K562 (cell line): ENCODE data around the gene SLC2A4. TPM values are rescaled to one million over a fixed set of nuclear protein-coding genes. Genes with fewer than 3 reads are reported as not detected.
A peak's percentile ranks its signal among the peaks of the same experiment; 100 is the strongest.

ENCODE experiments used
- CHD1 ChIP-seq: fragments of 200-600 bp; sonication (generic); IDR thresholded peaks from one replicate; pipeline ENCODE4 v1.6.1; 2012; ENCODE audit warnings: mild to moderate bottlenecking, moderate library complexity, low read length, inconsistent platforms
- CLOCK ChIP-seq: fragments of 250-450 bp; sonication (Bioruptor Pico); IDR thresholded peaks from 2 replicates; pipeline ENCODE4 v1.4.0; 2020; ENCODE audit warnings: mild to moderate bottlenecking, moderate library complexity, borderline replicate concordance
- E2F6 ChIP-seq, 2 experiments: IDR thresholded peaks; 2 replicates each; pipeline ENCODE4 v1.6.1; 2011; ENCODE audit warnings: borderline replicate concordance in 1 of 2, control low read depth in 1 of 2, low read depth in 1 of 2, low read length in 1 of 2, mild to moderate bottlenecking in 1 of 2, mixed read lengths in 1 of 2, moderate library complexity in 1 of 2; ENCODE audit not compliant: insufficient read depth in 1 of 2, insufficient read length in 1 of 2, poor library complexity in 1 of 2, severe bottlenecking in 1 of 2; ENCODE audit errors: extremely low read depth in 1 of 2
- FIP1L1 ChIP-seq: fragments of 200-400 bp; formaldehyde crosslinking; IDR thresholded peaks from 2 replicates; pipeline ENCODE4 v1.6.1; 2018; ENCODE audit warnings: mild to moderate bottlenecking, low read depth, low read length; ENCODE audit not compliant: poor library complexity, severe bottlenecking
- HNRNPK ChIP-seq: fragments of 200-400 bp; formaldehyde crosslinking; IDR thresholded peaks from one replicate; pipeline ENCODE4 v1.6.1; 2018; ENCODE audit warnings: mild to moderate bottlenecking, low read depth, low read length; ENCODE audit not compliant: poor library complexity, severe bottlenecking
- L3MBTL2 ChIP-seq: fragments of 450-650 bp; IDR thresholded peaks from 2 replicates; pipeline ENCODE4 v1.6.1; 2016; ENCODE audit warnings: mild to moderate bottlenecking, moderate library complexity
- PATZ1 ChIP-seq: fragments of 250-450 bp; sonication (Bioruptor Pico); IDR thresholded peaks from 2 replicates; pipeline ENCODE4 v1.5.0; 2020; ENCODE audit warnings: mild to moderate bottlenecking, borderline replicate concordance
- PCBP1 ChIP-seq: fragments of 200-400 bp; formaldehyde crosslinking; IDR thresholded peaks from 2 replicates; pipeline ENCODE4 v1.6.1; 2018; ENCODE audit warnings: mild to moderate bottlenecking, low read depth, low read length; ENCODE audit not compliant: poor library complexity, severe bottlenecking
- POLR2B ChIP-seq: fragments of 450-650 bp; IDR thresholded peaks from 2 replicates; pipeline ENCODE4 v1.6.1; 2018; ENCODE audit warnings: low read depth; ENCODE audit not compliant: partially characterized antibody
- SRF ChIP-seq, 2 experiments: fragments of 250-450, 450-650 bp in 1 of 2; sonication (Bioruptor Pico) in 1 of 2; sonication (generic) in 1 of 2; formaldehyde crosslinking; IDR thresholded peaks; 2 replicates each; pipeline versions ENCODE4 v1.5.0 to v1.5.1; 2020 to 2022; ENCODE audit warnings: mild to moderate bottlenecking in 1 of 2, missing genetic modification reagents in 1 of 2
- TRIM24 ChIP-seq, 2 experiments: fragments of 450-650 bp; IDR thresholded peaks; 2 replicates each; pipeline ENCODE4 v1.6.1; 2016
- ZFX ChIP-seq: sonication (generic); formaldehyde crosslinking; IDR thresholded peaks from 2 replicates; pipeline ENCODE4 v1.8.0; 2022; ENCODE audit warnings: mild to moderate bottlenecking, missing genetic modification reagents, moderate library complexity
- ZNF431 ChIP-seq: sonication (generic); formaldehyde crosslinking; IDR thresholded peaks from 2 replicates; pipeline ENCODE4 v1.8.0; 2022; ENCODE audit warnings: mild to moderate bottlenecking, missing genetic modification reagents
- ZNF740 ChIP-seq, 3 experiments: fragments of 200-800 bp in 1 of 3; sonication (Bioruptor generic) in 1 of 3; sonication (generic) in 1 of 3; formaldehyde crosslinking in 1 of 3; IDR thresholded peaks; 2 replicates each; pipeline versions ENCODE4 v1.6.1 to v1.8.0; 2016 to 2022; ENCODE audit warnings: mild to moderate bottlenecking in 2 of 3, missing compliant biosample characterization in 2 of 3, missing genetic modification characterization in 2 of 3, missing genetic modification reagents in 1 of 3
- polyA plus RNA-seq, 8 experiments: library from polyadenylated mRNA; depleted of rRNA in 4 of 8; stranded (reverse) in 5 of 8; unstranded in 3 of 8; fragments of >200 nt; fragmentation: Nextera tagmentation in 2 of 8; fragmentation: Illumina TruSeq in 1 of 8; extraction: Ambion mirVana in 2 of 8; extraction: Trizol in 1 of 8; gene quantifications; 2 replicates each; pipeline versions ENCODE4 v1.2.1 to v1.2.3, GENCODE V29; 2011 to 2014; ENCODE audit warnings: inconsistent platforms in 1 of 8, missing spikeins in 1 of 8
- total RNA-seq, 7 experiments: library from RNA; depleted of rRNA in 6 of 7; stranded (reverse); fragments of >200 nt in 6 of 7; fragmentation: Illumina TruSeq in 2 of 7; extraction: Trizol in 2 of 7; gene quantifications; 2 replicates each; pipeline versions ENCODE4 v1.2.1 to v1.2.3, GENCODE V29; 2011 to 2021; ENCODE audit warnings: low replicate concordance in 1 of 7

SLC2A4 gene
- total and polyA plus RNA-seq, 9 of the 15 experiments (the other 6 are each of a cell fraction or from before 2014, with no cell fraction given): 0.74 to 3.5 (median 1.6) TPM

GRCh38 chr17:7239091-7240027 is 42.2 kb upstream of the SLC2A4 start, which contains the start of gene PHF23 (continued):
- TF ChIP-seq FIP1L1: peak; percentile 71
- peak in 1 of 2 experiments; percentile 3; a peak in 1 of 4 replicates for TF ChIP-seq TRIM24 (IDR thresholded peaks at IDR 0.05)
- no peak for TF ChIP-seq CHD1
- TF ChIP-seq E2F6 (IDR thresholded peaks at IDR 0.05; ENCODE audit: borderline replicate concordance in 1 of 2, extremely low read depth in 1 of 2, insufficient read depth in 1 of 2, insufficient read length in 1 of 2, low read depth in 1 of 2, low read length in 1 of 2, poor library complexity in 1 of 2, severe bottlenecking in 1 of 2): peak in 1 of 2 experiments; percentile 43
- TF ChIP-seq HNRNPK: no peak
- no peak for TF ChIP-seq CLOCK (CRISPR knock-in tag)
- peak; percentile 50; the same call in 1 of the 2 replicates for TF ChIP-seq L3MBTL2
- peak; percentile 67 for TF ChIP-seq PCBP1
- TF ChIP-seq ZNF431 (CRISPR knock-in tag): no peak
- no peak for TF ChIP-seq SRF (CRISPR knock-in tag; IDR thresholded peaks at IDR 0.05)
- TF ChIP-seq POLR2B: peak; percentile 63
- TF ChIP-seq PATZ1: no peak
- peak; percentile 34; the same call in 1 of the 2 replicates for TF ChIP-seq ZFX (CRISPR knock-in tag)
- no peak for TF ChIP-seq ZNF740 (CRISPR knock-in tag; IDR thresholded peaks at IDR 0.05)
- no peak for TF ChIP-seq ZNF740 (tag; IDR thresholded peaks at IDR 0.05)
